ENCODE data around the gene GLI3. TPM values are rescaled to one million over a fixed set of nuclear protein-coding genes. Genes with fewer than 3 reads are reported as not detected.

Gene GLI3
- total RNA-seq, 1 experiment from 2014 or later: 23.1 TPM

DNA sequence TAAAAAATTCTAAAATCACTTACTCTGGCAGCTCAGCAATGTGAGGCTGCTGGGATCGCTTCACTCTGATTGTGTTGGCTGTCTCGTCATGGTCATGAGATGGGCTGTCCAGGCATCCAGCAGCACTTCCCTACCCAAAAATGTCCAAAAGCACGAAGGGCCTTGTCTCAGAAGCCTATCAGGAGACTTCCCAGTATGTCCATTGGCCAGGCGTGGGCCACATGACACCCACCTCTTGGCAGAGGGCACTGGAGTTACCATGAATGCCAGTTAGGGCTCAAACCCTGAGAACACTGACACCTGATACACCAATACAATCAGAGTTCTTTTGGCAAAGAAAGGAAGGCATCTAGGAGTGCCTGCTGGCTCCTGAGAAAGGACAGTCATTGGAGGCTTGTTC is 27.0 kb upstream of the GLI3 start:
- no peaks in the 10 kb centered on the region for H3K36me3 Mint-ChIP-seq (ENCODE audit: insufficient read depth, unreplicated experiment)
- H3K4me1 Mint-ChIP-seq (ENCODE audit: insufficient read depth, unreplicated experiment): peaks cover 6% of the 10 kb centered on the region
- intact Hi-C loops (cut with micrococcal nuclease): no loop called here
- no peak overlapping the region for H3K4me3 Mint-ChIP-seq (ENCODE audit: unreplicated experiment)
- H3K27me3 Mint-ChIP-seq (ENCODE audit: insufficient read depth, unreplicated experiment): no peaks in the 10 kb centered on the region
- TF ChIP-seq, protein P1, sequence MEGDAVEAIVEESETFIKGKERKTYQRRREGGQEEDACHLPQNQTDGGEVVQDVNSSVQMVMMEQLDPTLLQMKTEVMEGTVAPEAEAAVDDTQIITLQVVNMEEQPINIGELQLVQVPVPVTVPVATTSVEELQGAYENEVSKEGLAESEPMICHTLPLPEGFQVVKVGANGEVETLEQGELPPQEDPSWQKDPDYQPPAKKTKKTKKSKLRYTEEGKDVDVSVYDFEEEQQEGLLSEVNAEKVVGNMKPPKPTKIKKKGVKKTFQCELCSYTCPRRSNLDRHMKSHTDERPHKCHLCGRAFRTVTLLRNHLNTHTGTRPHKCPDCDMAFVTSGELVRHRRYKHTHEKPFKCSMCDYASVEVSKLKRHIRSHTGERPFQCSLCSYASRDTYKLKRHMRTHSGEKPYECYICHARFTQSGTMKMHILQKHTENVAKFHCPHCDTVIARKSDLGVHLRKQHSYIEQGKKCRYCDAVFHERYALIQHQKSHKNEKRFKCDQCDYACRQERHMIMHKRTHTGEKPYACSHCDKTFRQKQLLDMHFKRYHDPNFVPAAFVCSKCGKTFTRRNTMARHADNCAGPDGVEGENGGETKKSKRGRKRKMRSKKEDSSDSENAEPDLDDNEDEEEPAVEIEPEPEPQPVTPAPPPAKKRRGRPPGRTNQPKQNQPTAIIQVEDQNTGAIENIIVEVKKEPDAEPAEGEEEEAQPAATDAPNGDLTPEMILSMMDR (IDR thresholded peaks at IDR 0.05; ENCODE audit: unreplicated experiment): no peak
- no TSS peak for BruUV-seq (replicated peaks)
- H3K9me3 Mint-ChIP-seq (ENCODE audit: unreplicated experiment): no peaks in the 10 kb centered on the region
- no peak overlapping the region for H3K27ac Mint-ChIP-seq (ENCODE audit: low read depth, unreplicated experiment)
- no peak for DNase-seq (ENCODE audit: unreplicated experiment)
- ChIA-PET POLR2A (interaction anchor here (0.6 to 1.4 kb wide), 5 partner anchors 8 to 273 kb away, joined by 3 to 6 read pairs (median 3); no protein-coding TSS in a partner anchor), CTCF (interaction anchor here (0.6 to 1.5 kb wide), 5 partner anchors 9 to 287 kb away, joined by 3 to 7 read pairs (median 4); no protein-coding TSS in a partner anchor)

DNA sequence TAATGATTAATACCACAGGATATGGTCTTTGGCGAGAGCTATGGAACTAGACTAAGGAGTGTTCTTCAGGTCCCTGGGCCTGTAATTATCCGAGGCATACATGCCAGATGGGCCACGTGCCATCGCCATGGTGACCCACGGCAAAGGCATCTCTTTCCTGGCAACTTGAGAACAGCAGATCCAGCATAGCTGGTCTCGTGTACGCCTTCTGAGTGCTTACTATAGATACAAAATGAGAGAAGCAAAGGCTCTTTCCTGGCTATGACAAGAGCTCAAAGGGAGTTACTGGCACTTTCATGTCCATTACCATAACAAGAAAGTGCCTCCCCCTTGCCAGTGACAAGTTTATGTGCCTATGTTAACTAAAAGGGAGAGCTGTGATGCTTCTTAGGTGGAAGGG is 26.0 kb upstream of the GLI3 start:
- Mint-ChIP-seq H3K27me3 (ENCODE audit: insufficient read depth, unreplicated experiment) (no peaks in the 10 kb centered on the region), H3K4me1 (ENCODE audit: insufficient read depth, unreplicated experiment) (peaks cover 6% of the 10 kb centered on the region), H3K36me3 (ENCODE audit: insufficient read depth, unreplicated experiment) (no peaks in the 10 kb centered on the region), H3K27ac (ENCODE audit: low read depth, unreplicated experiment) (peak overlapping the region; percentile 79), H3K9me3 (ENCODE audit: unreplicated experiment) (no peaks in the 10 kb centered on the region), H3K4me3 (ENCODE audit: unreplicated experiment) (no peak overlapping the region)
- ChIA-PET CTCF (interaction anchor here (1.5 kb wide), 1 partner anchor 31 kb away, joined by 5 read pairs; no protein-coding TSS in a partner anchor), POLR2A (interaction anchor here (0.8 to 1.4 kb wide), 6 partner anchors 9 to 272 kb away, joined by 3 to 6 read pairs (median 4); no protein-coding TSS in a partner anchor)
- no TSS peak for BruUV-seq (replicated peaks)
- intact Hi-C loops (cut with micrococcal nuclease): no loop called here
- TF ChIP-seq, protein P1 (IDR thresholded peaks at IDR 0.05; ENCODE audit: unreplicated experiment): no peak
- peak; percentile 69 for DNase-seq (ENCODE audit: unreplicated experiment)

DNA sequence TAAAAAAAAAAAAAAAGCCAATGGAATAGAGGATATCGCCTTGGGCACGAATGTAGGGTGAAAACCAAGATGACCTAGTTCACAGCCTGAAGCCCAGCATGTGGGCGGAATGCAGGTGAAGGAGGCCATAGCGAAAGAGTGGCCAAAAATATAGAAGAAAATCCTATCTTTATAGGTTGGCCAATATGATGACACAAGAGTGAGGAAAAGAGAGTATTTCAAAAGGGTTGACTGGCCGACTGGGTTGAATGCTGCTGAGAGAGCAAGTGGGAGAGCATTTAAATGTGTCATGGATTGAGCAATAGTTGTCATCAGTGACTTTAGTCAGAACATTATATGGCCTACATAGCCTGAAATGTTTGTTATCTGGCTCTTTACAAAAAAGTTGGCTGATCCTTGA is 17.2 kb upstream of the GLI3 start:
- TF ChIP-seq, protein P1 (IDR thresholded peaks at IDR 0.05; ENCODE audit: unreplicated experiment): no peak
- POLR2A ChIA-PET: no interaction called here
- BruUV-seq (replicated peaks): no TSS peak
- Mint-ChIP-seq H3K27me3 (ENCODE audit: insufficient read depth, unreplicated experiment) (no peaks in the 10 kb centered on the region), H3K9me3 (ENCODE audit: unreplicated experiment) (no peaks in the 10 kb centered on the region), H3K36me3 (ENCODE audit: insufficient read depth, unreplicated experiment) (no peaks in the 10 kb centered on the region), H3K27ac (ENCODE audit: low read depth, unreplicated experiment) (peak overlapping the region; percentile 65), H3K4me1 (ENCODE audit: insufficient read depth, unreplicated experiment) (peaks cover 13% of the 10 kb centered on the region), H3K4me3 (ENCODE audit: unreplicated experiment) (no peak overlapping the region)
- peak; percentile 84 for DNase-seq (ENCODE audit: unreplicated experiment)
- intact Hi-C loops (cut with micrococcal nuclease): no loop called here
- CTCF ChIA-PET: interaction anchor here (0.6 kb wide), 1 partner anchor 10 kb away, joined by 3 read pairs; no protein-coding TSS in a partner anchor

DNA sequence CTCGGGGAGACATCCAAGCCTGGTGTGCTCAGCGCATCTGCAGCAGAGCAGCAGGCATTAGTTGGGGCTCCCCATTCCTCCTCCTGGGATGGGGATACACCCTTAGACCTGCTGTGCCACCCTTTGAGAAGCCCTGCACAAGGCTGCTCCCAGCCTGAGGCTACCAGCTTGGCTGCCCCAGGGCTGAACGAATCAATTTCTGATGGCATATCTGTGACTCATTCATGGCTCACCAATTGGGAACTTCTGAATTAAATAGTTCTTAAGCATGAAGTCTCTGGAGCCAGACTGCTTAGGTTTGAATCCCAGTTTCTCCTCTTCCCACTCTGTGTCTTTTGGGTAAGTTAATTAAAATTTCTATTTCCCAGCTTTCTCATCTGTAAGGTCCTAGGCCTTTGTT is 16.3 kb upstream of the GLI3 start:
- no TSS peak for BruUV-seq (replicated peaks)
- Mint-ChIP-seq H3K36me3 (ENCODE audit: insufficient read depth, unreplicated experiment) (no peaks in the 10 kb centered on the region), H3K27me3 (ENCODE audit: insufficient read depth, unreplicated experiment) (no peaks in the 10 kb centered on the region), H3K27ac (ENCODE audit: low read depth, unreplicated experiment) (no peak overlapping the region), H3K4me1 (ENCODE audit: insufficient read depth, unreplicated experiment) (peaks cover 13% of the 10 kb centered on the region), H3K9me3 (ENCODE audit: unreplicated experiment) (no peaks in the 10 kb centered on the region), H3K4me3 (ENCODE audit: unreplicated experiment) (no peak overlapping the region)
- no peak for DNase-seq (ENCODE audit: unreplicated experiment)
- ChIA-PET POLR2A (interaction anchor here (1.1 kb wide), 1 partner anchor 19 kb away, joined by 3 read pairs; no protein-coding TSS in a partner anchor), CTCF (interaction anchor here (1.7 kb wide), 1 partner anchor 310 kb away, joined by 4 read pairs; no protein-coding TSS in a partner anchor)
- TF ChIP-seq, protein P1 (IDR thresholded peaks at IDR 0.05; ENCODE audit: unreplicated experiment): no peak
- intact Hi-C loops (cut with micrococcal nuclease): no loop called here

Data from MCF 10A (cell line).